ENCODE data around the gene SLC6A7.

Gene SLC6A7

GRCh38 chr5:150189728-150190502 lies at the start of gene SLC6A7:
Gene SLC6A7, plus strand, starts transcription at chr5:150190062. Its CDS starts 266 bp downstream, at chr5:150190328.
- in situ Hi-C loops (cut with MboI; ENCODE audit: low sequenced_read_pairs) = no loop called here

GRCh38 chr5:150140830-150141229 lies 49.0 kb upstream of the SLC6A7 start:
- in situ Hi-C loops (cut with MboI; ENCODE audit: low sequenced_read_pairs) = loop anchor here (25.0 kb wide), 1 partner anchor 304 kb away; no protein-coding TSS in a partner anchor

GRCh38 chr5:150141544-150142184 lies 48.2 kb upstream of the SLC6A7 start:
- in situ Hi-C loops (cut with MboI; ENCODE audit: low sequenced_read_pairs) = loop anchor here (25.0 kb wide), 1 partner anchor 304 kb away; no protein-coding TSS in a partner anchor

DNA sequence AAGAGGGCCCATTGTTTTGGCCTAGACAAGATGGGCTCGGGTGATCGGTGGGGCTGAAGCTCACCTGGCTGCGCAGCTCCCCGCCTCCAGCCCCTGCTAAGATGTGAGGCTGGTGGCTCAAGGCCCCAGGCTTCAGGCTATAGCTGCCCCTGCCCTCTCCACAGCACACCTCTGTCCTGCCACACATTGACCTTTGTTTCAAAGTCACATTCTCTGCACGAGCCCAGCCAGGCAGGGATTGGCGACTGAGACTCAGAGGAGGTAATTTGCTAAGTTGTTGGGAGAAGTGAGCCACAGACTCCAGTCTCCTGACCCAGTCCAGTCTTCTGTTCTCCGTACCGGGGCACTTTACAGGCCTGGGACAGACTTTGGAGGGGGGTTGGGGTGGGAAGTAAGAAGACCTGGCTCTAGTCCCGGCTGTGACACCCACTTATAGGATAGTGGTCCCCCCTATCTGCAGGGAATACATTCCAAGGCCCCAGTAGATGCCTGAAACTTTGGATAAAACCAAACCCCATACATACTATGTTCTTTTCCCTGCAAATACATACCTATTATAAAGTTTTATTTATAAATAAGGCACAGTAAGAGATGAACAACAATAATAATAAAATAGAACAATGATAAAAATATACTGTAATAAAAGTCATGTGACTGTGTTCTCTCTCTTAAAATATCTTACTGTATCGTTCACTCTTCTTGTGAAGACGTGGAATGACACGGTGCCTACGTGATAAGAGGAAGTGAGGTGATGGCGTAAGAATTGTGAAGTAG lies 47.5 kb upstream of the SLC6A7 start:
- in situ Hi-C loops (cut with MboI; ENCODE audit: low sequenced_read_pairs) = loop anchor here (25.0 kb wide), 1 partner anchor 305 kb away; no protein-coding TSS in a partner anchor

DNA sequence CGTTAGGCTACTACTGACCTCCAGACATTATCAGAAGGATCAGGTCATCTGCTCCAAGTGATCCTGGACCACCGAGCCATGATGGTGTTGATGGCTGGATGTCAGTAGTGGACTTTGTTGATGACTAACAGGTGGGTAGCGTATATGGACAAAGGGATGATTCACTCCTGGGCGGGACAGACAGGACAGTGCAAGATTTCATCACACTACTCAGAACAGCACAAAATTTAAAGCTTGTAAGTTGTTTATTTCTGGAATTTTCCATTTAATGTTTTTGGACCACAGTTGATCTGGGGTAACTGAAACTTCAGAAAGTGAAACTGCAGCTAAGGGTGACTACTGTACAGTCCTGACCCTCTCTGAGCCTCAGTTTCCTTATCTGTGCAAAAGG lies 46.9 kb upstream of the SLC6A7 start:
- in situ Hi-C loops (cut with MboI; ENCODE audit: low sequenced_read_pairs) = loop anchor here (25.0 kb wide), 1 partner anchor 306 kb away; no protein-coding TSS in a partner anchor

DNA sequence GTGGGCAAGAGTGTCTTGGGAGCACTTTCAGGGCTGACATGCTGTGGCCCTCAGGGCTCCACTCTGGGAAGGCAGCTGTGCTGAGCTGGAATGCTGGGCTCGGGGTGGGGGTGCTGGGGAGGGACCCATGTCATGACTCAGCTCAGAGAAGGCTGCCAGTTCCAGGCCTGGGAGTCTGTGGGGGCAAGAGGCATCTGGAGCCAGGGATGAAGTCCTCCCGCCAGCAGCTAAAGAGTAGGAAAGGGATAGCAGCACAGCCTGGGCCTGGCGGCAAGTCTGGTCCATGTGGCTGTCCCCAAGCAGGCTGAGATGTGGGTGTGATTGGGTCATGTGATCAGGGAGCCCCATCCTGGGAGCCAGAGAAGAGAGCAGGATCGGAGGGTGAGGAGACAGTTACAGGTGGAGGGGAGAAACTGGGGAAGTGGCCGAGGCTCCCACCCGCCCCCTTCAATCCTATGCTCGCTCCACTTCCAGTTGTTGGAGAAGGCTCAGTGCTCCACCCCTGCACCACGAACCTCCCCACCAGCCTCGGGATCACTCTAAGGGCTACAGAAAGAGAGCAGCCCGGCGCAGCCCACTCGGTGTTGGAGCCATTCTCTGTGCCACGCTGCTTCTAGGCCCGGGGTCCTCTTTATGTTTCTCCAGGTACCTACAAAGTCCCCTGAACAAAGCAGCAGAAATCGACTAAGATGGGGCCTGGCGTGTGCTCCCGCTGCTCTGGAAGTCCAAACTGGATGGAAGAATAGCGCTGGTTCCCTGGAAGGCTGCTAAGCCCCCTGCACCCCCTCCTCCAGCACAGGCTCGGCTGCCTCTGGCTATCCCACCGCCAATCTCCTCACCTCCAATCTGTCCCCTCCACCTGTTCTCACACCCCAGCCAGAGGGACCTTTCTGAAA lies 46.3 kb upstream of the SLC6A7 start:
- in situ Hi-C loops (cut with MboI; ENCODE audit: low sequenced_read_pairs) = loop anchor here (25.0 kb wide), 1 partner anchor 306 kb away; no protein-coding TSS in a partner anchor

DNA sequence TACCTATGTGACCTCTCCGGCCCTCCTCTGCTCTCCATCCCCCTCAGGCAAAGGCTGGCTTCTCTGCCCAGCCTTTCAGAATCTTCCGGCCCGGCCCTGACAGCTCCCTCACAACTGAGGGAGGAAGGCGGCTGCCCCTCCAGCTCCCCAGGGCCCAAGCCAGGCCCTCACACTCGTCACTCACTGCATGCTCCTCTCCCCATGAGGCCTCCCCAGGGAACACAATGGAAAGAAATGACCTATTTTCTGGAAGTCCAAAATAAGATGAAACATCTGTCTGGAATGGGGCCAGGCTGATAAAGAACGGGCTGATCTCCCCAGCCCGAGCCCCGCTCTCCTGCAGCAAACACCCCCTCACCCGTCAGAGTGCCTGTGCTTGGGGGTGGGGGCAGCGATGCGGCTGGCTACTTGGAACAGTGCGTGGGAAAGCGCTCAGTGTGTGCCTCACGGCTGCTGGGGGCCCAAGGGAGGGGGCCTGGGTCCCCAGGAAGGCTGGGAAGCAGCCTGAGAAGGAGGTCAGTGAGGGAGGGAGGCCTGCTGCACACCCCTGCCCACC lies 45.5 kb upstream of the SLC6A7 start:
- in situ Hi-C loops (cut with MboI; ENCODE audit: low sequenced_read_pairs) = loop anchor here (25.0 kb wide), 1 partner anchor 307 kb away; no protein-coding TSS in a partner anchor

GRCh38 chr5:150144879-150145278 lies 45.0 kb upstream of the SLC6A7 start:
- in situ Hi-C loops (cut with MboI; ENCODE audit: low sequenced_read_pairs) = loop anchor here (25.0 kb wide), 1 partner anchor 308 kb away; no protein-coding TSS in a partner anchor

DNA sequence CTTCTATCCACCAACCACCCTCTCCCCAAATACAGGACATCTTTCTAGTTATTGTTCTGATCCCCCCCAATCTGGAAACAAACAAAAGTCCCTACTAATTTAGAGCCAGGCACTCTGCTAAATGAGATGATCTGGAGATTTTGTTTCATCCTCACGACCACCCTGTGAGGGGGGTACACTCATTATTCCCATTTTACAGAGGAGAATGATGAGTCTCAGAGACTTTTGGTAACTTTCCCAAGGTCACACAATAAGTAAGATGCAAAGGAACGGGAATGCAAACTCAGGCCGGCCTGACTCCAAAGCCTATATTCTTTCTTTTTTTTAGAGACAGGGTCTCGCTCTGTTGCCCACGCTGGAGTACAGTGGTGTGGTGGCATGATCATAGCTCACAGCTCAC lies 43.6 kb upstream of the SLC6A7 start:
- in situ Hi-C loops (cut with MboI; ENCODE audit: low sequenced_read_pairs) = loop anchor here (25.0 kb wide), 1 partner anchor 309 kb away; no protein-coding TSS in a partner anchor

- in situ Hi-C loops (cut with MboI; ENCODE audit: low sequenced_read_pairs) = loop anchor here (25.0 kb wide), 1 partner anchor 310 kb away; no protein-coding TSS in a partner anchor
These were observed 42.8 kb upstream of the SLC6A7 start for GRCh38 chr5:150146862-150147601.

DNA sequence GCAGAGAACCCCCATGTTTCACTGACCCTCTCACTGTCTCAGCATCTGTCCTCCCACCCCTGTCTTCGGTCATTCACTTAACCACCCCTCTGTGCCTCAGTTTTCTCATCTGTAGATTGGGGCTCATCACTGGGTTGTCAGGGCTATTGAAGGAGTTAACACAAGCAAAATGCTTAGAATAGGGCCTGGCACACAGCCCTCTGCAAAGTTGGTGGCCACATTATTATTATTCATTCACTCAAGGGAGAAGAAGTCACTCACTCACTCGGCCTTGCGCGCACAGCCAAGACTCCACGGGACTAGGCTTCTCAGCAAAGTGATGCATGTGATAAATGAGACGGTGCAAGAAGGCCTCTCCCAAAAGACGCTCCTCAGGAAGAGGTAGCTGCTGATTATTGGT lies 42.2 kb upstream of the SLC6A7 start:
- in situ Hi-C loops (cut with MboI; ENCODE audit: low sequenced_read_pairs) = loop anchor here (25.0 kb wide), 1 partner anchor 310 kb away; no protein-coding TSS in a partner anchor

- in situ Hi-C loops (cut with MboI; ENCODE audit: low sequenced_read_pairs) = loop anchor here (25.0 kb wide), 1 partner anchor 311 kb away; no protein-coding TSS in a partner anchor
These were observed 41.5 kb upstream of the SLC6A7 start for GRCh38 chr5:150148117-150148927.

GRCh38 chr5:150149618-150150017 lies 40.2 kb upstream of the SLC6A7 start:
- in situ Hi-C loops (cut with MboI; ENCODE audit: low sequenced_read_pairs) = loop anchor here (25.0 kb wide), 1 partner anchor 312 kb away; no protein-coding TSS in a partner anchor

DNA sequence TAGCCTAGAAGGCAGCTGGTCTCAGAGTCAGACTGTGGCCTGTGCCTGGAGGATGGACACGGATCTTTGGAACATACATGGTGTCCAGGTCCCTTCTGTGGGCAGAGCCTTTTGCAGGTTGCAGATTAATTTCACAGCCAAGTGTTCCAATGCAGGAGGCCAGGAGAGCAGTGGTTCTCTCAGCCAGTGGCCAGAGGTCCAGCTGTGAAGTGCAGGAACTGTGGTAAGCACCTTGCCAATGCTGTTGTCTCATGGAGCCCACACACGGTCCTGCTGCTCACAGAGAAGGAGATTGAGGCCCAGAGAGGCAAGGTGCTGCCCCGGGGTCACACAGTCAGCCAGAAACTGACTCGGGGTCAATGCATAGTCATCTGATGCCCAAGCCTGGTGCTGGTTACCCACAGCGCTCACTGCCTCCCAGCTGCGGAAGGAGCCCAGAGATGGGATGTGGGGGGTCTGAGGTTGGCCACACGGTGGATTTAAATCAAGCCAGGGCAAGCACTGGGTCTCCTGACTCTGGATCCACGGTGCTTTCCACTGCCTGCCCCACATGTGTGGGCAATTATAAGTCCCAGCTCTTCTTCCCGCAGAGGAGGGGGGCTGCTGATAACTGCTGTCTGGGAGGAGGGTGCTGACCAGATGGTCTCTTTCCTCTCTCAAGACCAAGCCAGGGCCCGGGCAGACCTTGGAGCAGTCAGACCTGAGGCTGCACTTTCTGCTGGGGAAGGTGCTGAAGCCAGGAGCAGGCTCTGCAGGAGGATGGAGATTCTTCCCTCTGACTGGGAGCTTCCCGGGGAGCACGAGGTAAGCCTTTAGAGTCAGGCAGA lies 37.0 kb upstream of the SLC6A7 start:
- in situ Hi-C loops (cut with MboI; ENCODE audit: low sequenced_read_pairs) = no loop called here

GRCh38 chr5:150153483-150153882 lies 36.4 kb upstream of the SLC6A7 start:
- in situ Hi-C loops (cut with MboI; ENCODE audit: low sequenced_read_pairs) = no loop called here

DNA sequence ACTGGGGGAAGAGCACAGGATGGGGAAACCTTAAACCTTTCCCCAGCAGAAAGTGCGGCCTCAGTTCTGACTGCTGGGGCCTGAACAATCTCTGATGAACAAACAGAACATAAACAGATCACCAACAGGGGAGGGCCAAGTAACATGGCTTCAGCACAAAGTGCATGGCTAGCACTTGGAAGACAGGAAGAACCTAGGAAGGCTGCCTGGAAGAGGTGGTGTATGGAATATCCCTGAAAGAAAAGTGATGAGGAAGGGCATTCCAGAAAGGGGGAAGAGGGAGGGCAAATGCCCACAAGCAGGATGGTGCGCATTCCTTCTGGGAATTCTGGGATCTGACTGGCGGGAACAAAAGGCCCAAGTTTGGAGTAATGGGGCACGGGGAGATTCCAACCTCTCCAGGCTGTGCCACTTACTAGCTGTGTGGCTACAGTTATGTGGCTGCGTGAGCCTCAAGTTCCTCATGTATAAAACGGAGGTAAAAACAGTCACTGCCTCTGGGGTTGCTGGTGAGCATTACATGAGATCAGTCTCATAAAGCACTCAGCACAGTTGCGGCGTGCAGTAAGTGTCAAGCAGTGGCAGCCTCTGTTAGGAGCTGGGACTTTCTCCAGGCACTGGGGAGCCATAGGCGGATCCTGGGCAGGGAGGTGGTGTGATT lies 35.8 kb upstream of the SLC6A7 start:
- in situ Hi-C loops (cut with MboI; ENCODE audit: low sequenced_read_pairs) = no loop called here
